Ascending aorta (tissue), 2 donors: Measurements from ENCODE around the gene AGO1. TPM values are rescaled to one million over a fixed set of nuclear protein-coding genes. Genes with fewer than 3 reads are reported as not detected.

Experiments
- DNase-seq, 2 donors: peaks; one replicate each; pipeline ENCODE4 v3.0.0-alpha.2; 2019; ENCODE audit warnings: low spot score in 2 of 2
- H3K27ac ChIP-seq, 2 donors: fragments of 200-600 bp; sonication (generic); one replicate each; pipeline ENCODE4 v1.5.1; 2016 to 2017; ENCODE audit warnings: mild to moderate bottlenecking in 1 of 2
- H3K27me3 ChIP-seq: fragments of 200-600 bp; sonication (generic); one replicate; pipeline ENCODE4 v1.5.1; 2017
- H3K36me3 ChIP-seq, 2 donors: fragments of 200-600 bp; sonication (generic); one replicate each; pipeline ENCODE4 v1.5.1; 2016
- H3K4me1 ChIP-seq, 2 donors: fragments of 200-600 bp; sonication (generic); one replicate each; pipeline ENCODE4 v1.5.1; 2016 to 2017; ENCODE audit warnings: mild to moderate bottlenecking in 1 of 2
- H3K4me3 ChIP-seq, 2 donors: fragments of 200-600 bp; sonication (generic); one replicate each; pipeline ENCODE4 v1.5.1; 2016 to 2017; ENCODE audit warnings: mild to moderate bottlenecking in 1 of 2
- H3K9me3 ChIP-seq, 2 donors: fragments of 200-600 bp; sonication (generic); one replicate each; pipeline ENCODE4 v1.5.1; 2016
- intact Hi-C: fragments of 100-400 bp; cut with DNase I; formaldehyde crosslinking; loops from one replicate; pipeline ENCODE4 v1.15.1; 2023
- total RNA-seq: library from RNA; depleted of rRNA; stranded (reverse); fragments of >200 nt; gene quantifications from one replicate; pipeline ENCODE4 v1.1.0, GENCODE V29; 2016
- TF ChIP-seq, protein P1 (sequence below), 3 experiments: fragments of 200-600 bp in 2 of 3; fragments of 450-650 bp in 1 of 3; sonication (generic) in 2 of 3; IDR thresholded peaks; one replicate each; pipeline ENCODE4 v1.5.1; 2016 to 2019; ENCODE audit warnings: antibody characterized with exemption in 3 of 3, mild to moderate bottlenecking in 1 of 3, moderate library complexity in 1 of 3

Gene AGO1
- total RNA-seq, 1 donor from 2014 or later, result 24.2 TPM

DNA sequence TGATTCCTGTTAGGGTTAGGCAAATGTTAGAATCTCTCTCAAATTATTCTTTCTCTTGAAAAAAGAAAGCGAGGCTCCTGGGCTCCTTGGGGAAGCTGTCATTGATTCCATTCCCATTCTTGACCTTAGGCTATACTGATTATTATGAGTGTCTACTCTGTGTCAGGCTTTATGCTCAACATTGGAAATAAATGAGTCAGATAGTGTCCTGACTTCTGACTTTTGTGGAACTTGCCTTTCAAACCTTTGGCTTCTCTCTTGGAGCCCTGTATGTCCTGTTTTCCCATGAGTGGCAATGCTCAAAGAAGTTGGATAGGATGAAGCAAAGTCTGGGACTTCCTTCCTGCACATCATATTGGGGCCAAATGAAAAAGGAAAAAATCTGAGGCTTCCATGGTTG lies 11.6 kb downstream of the AGO1 start:
- no peak for DNase-seq
- Histone ChIP-seq H3K27me3 (no peaks in the 10 kb centered on the region), H3K36me3 (peaks cover 55 to 80% of the 10 kb centered on the region in 2 donors), H3K4me1 (no peaks in the 10 kb centered on the region), H3K9me3 (no peaks in the 10 kb centered on the region), H3K27ac (no peak overlapping the region), H3K4me3 (no peak overlapping the region)
- TF ChIP-seq, protein P1, sequence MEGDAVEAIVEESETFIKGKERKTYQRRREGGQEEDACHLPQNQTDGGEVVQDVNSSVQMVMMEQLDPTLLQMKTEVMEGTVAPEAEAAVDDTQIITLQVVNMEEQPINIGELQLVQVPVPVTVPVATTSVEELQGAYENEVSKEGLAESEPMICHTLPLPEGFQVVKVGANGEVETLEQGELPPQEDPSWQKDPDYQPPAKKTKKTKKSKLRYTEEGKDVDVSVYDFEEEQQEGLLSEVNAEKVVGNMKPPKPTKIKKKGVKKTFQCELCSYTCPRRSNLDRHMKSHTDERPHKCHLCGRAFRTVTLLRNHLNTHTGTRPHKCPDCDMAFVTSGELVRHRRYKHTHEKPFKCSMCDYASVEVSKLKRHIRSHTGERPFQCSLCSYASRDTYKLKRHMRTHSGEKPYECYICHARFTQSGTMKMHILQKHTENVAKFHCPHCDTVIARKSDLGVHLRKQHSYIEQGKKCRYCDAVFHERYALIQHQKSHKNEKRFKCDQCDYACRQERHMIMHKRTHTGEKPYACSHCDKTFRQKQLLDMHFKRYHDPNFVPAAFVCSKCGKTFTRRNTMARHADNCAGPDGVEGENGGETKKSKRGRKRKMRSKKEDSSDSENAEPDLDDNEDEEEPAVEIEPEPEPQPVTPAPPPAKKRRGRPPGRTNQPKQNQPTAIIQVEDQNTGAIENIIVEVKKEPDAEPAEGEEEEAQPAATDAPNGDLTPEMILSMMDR (IDR thresholded peaks at IDR 0.05), result no peak
- intact Hi-C loops, result no loop called here

DNA sequence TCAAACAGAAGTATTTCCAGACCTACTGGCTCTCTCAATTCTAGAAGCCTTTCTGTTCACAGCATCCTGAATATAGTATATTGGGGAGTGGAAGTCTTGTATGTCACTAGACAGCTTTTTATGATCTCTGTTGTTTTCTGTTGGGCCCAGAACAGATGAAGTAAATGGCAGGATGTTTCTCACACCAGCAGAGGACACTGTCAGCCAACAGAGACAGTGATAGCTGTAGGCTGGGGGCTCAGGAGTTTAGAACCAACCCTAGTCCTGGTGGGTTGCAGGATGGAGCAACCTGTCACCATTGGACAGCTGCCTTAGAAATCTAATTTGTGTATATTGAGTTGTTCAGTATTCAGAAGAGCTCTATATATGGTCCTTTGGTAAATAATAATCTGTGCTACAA lies 16.9 kb downstream of the AGO1 start:
- Histone ChIP-seq H3K4me3 (no peak overlapping the region), H3K27me3 (no peaks in the 10 kb centered on the region), H3K9me3 (no peaks in the 10 kb centered on the region), H3K4me1 (no peaks in the 10 kb centered on the region), H3K36me3 (peaks cover 49 to 89% of the 10 kb centered on the region in 2 donors), H3K27ac (no peak overlapping the region)
- intact Hi-C loops, result no loop called here
- TF ChIP-seq, protein P1 (IDR thresholded peaks at IDR 0.05), result no peak
- DNase-seq, result no peak

DNA sequence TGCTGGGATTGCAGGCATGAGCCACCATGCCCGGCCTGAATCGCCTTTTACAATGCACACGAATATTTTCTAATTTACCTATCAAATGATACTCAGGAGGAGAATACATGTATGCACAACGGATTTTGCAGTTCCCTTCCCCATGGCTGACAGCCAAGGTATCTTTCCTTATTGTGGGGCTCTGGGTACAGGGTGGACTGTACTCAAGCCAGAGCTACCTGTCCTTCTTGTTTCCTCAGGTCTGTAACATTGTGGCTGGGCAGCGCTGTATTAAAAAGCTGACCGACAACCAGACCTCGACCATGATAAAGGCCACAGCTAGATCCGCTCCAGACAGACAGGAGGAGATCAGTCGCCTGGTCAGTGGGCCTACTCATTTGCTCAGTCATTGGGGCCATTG lies 18.2 kb downstream of the AGO1 start:
- no peak for DNase-seq
- H3K9me3 ChIP-seq, result no peaks in the 10 kb centered on the region
- H3K27ac ChIP-seq, result no peak overlapping the region
- TF ChIP-seq, protein P1 (IDR thresholded peaks at IDR 0.05), result no peak
- no peaks in the 10 kb centered on the region for H3K27me3 ChIP-seq
- H3K4me3 ChIP-seq, result no peak overlapping the region
- H3K4me1 ChIP-seq, result no peaks in the 10 kb centered on the region
- peaks cover 43 to 89% of the 10 kb centered on the region in 2 donors for H3K36me3 ChIP-seq
- intact Hi-C loops, result no loop called here

- H3K27ac ChIP-seq, result no peak overlapping the region
- no peaks in the 10 kb centered on the region for H3K27me3 ChIP-seq
- H3K4me3 ChIP-seq, result no peak overlapping the region
- TF ChIP-seq, protein P1 (IDR thresholded peaks at IDR 0.05), result no peak
- H3K36me3 ChIP-seq, result peaks cover 39 to 91% of the 10 kb centered on the region in 2 donors
- no peak for DNase-seq
- H3K4me1 ChIP-seq, result no peaks in the 10 kb centered on the region
- intact Hi-C loops, result no loop called here
- H3K9me3 ChIP-seq, result no peaks in the 10 kb centered on the region
Measured at GRCh38 chr1:35902671-35903070, 19.7 kb downstream of the AGO1 start.

DNA sequence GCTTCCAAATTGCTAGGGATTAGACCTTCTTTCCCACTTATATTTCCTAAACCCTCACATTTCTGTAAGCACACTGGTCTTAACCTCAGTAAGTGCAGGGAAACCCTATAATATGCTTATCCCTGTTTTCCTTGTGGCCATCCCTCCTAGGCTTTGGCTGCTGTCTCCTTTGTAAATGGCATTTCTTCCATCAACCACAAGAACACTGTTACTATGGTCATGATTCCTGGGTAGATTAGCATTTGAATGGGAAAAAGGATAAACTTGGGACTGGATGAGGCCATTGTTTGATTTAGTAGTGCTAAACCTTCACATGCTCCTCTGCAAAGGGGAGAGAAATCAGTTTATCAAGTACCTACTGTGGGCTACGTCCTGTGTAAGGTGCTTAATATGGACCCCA lies 31.7 kb downstream of the AGO1 start:
- Histone ChIP-seq H3K4me3 (no peak overlapping the region), H3K27ac (no peak overlapping the region), H3K36me3 (peaks cover 77 to 89% of the 10 kb centered on the region in 2 donors), H3K27me3 (no peaks in the 10 kb centered on the region), H3K4me1 (no peaks in the 10 kb centered on the region), H3K9me3 (no peaks in the 10 kb centered on the region)
- intact Hi-C loops, result no loop called here
- TF ChIP-seq, protein P1 (IDR thresholded peaks at IDR 0.05), result no peak
- no peak for DNase-seq

DNA sequence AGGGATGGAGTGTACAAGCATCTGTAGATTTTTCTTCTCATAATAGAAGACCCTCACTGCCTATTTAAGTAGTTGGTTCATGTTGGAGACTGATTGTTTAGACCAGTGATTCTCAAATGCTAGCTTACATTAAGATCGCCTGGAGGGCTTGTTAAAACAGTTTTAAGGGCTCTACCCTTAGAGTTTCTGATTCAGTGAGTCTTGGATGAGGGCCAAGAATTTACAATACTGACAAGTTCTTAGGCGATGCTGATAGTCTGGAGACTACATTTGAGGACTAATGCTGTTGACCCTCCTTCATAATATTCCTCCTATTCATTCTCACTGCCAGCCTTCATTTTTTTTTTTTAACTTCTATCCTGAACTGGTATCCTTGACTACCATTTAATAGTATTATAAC lies 32.7 kb downstream of the AGO1 start:
- Histone ChIP-seq H3K4me1 (no peaks in the 10 kb centered on the region), H3K9me3 (no peaks in the 10 kb centered on the region), H3K4me3 (no peak overlapping the region), H3K36me3 (peaks cover 74 to 93% of the 10 kb centered on the region in 2 donors), H3K27ac (no peak overlapping the region), H3K27me3 (no peaks in the 10 kb centered on the region)
- no peak for DNase-seq
- intact Hi-C loops, result no loop called here
- TF ChIP-seq, protein P1 (IDR thresholded peaks at IDR 0.05), result no peak
